HG03378 (cell line): ENCODE measurements around the gene FLACC1.
"Not testable (repeated sequence)": the region's sequence is repeated elsewhere in the genome, so short reads cannot be mapped to it uniquely, and the experiment has no call there.

Experiments
- ATAC-seq: cut with Tn5 transposase; IDR thresholded peaks from one replicate; pipeline ENCODE4 v1.9.1; 2021; ENCODE audit warnings: mild to moderate bottlenecking, moderate library complexity; ENCODE audit not compliant: unreplicated experiment

FLACC1 gene

GRCh38 chr2:201350879-201351278 is 6.3 kb downstream of the FLACC1 start:
- no peak for ATAC-seq

GRCh38 chr2:201349601-201350000 is 7.5 kb downstream of the FLACC1 start:
- no peak for ATAC-seq

GRCh38 chr2:201348758-201349157 is 8.4 kb downstream of the FLACC1 start:
- no peak for ATAC-seq

- ATAC-seq, result no peak
Observed at GRCh38 chr2:201347138-201347537, 10.0 kb downstream of the FLACC1 start.

- ATAC-seq, result no peak
Observed at GRCh38 chr2:201345625-201346213, 11.4 kb downstream of the FLACC1 start.

- peak; percentile 77 for ATAC-seq
Observed at GRCh38 chr2:201344663-201345366, 12.3 kb downstream of the FLACC1 start.

- no peak for ATAC-seq
Observed at GRCh38 chr2:201343559-201343958, 13.6 kb downstream of the FLACC1 start.

- ATAC-seq, result no peak
Observed at GRCh38 chr2:201342923-201343322, 14.2 kb downstream of the FLACC1 start.

- ATAC-seq, result no peak
Observed at GRCh38 chr2:201329409-201329808, 27.7 kb downstream of the FLACC1 start.

GRCh38 chr2:201327678-201328077 is 29.5 kb downstream of the FLACC1 start:
- no peak for ATAC-seq

GRCh38 chr2:201322772-201323171 is 34.4 kb downstream of the FLACC1 start:
- ATAC-seq, result no peak

- ATAC-seq, result no peak
Observed at GRCh38 chr2:201320701-201321100, 36.4 kb downstream of the FLACC1 start.

GRCh38 chr2:201320257-201320656 is 36.9 kb downstream of the FLACC1 start:
- no peak for ATAC-seq

- ATAC-seq, result no peak
Observed at GRCh38 chr2:201319511-201319910, 37.6 kb downstream of the FLACC1 start.

GRCh38 chr2:201313362-201313761 is 43.8 kb downstream of the FLACC1 start:
- ATAC-seq, result no peak

- ATAC-seq, result no peak
Observed at GRCh38 chr2:201308914-201309313, 48.2 kb downstream of the FLACC1 start.

GRCh38 chr2:201307876-201308275 is 49.3 kb downstream of the FLACC1 start:
- no peak for ATAC-seq

GRCh38 chr2:201299929-201300328 is 57.2 kb downstream of the FLACC1 start:
- not testable (repeated sequence) for ATAC-seq

- ATAC-seq, result no peak
Observed at GRCh38 chr2:201298462-201299052, 58.6 kb downstream of the FLACC1 start.

- not testable (repeated sequence) for ATAC-seq
Observed at GRCh38 chr2:201290457-201291148, 66.5 kb downstream of the FLACC1 start.

GRCh38 chr2:201285499-201285898 is 71.6 kb downstream of the FLACC1 start:
- no peak for ATAC-seq
